HG02970 (cell line): ENCODE data around the gene RALB.
"Not testable (repeated sequence)": the region's sequence is repeated elsewhere in the genome, so short reads cannot be mapped to it uniquely, and the experiment has no call there.

Source experiments
- ATAC-seq: cut with Tn5 transposase; IDR thresholded peaks from one replicate; pipeline ENCODE4 v1.9.1; 2021; ENCODE audit warnings: mild to moderate bottlenecking, moderate library complexity, moderate number of reproducible peaks; ENCODE audit not compliant: unreplicated experiment, low FRiP score

Gene RALB

DNA sequence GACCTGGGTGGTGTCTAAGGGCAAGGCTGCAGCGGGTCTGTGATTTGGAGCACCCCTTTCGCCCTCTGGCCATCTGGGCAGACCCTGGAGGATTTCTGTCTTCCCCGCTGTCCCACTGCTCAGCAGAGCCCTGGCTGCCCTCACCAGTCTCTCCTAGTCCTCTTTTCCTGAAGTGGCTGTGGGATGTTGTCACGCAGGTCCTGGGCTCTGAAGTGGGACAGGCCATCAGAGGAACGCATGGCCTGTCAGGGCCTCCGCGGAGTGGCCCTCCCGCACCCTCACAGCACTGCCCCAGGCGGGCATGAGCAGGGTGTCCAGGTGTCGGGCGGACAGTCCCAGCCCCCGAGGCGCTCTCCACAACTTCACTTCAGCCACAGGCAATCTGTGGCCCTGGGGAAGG is 28.4 kb upstream of the RALB start:
- ATAC-seq, result no peak

DNA sequence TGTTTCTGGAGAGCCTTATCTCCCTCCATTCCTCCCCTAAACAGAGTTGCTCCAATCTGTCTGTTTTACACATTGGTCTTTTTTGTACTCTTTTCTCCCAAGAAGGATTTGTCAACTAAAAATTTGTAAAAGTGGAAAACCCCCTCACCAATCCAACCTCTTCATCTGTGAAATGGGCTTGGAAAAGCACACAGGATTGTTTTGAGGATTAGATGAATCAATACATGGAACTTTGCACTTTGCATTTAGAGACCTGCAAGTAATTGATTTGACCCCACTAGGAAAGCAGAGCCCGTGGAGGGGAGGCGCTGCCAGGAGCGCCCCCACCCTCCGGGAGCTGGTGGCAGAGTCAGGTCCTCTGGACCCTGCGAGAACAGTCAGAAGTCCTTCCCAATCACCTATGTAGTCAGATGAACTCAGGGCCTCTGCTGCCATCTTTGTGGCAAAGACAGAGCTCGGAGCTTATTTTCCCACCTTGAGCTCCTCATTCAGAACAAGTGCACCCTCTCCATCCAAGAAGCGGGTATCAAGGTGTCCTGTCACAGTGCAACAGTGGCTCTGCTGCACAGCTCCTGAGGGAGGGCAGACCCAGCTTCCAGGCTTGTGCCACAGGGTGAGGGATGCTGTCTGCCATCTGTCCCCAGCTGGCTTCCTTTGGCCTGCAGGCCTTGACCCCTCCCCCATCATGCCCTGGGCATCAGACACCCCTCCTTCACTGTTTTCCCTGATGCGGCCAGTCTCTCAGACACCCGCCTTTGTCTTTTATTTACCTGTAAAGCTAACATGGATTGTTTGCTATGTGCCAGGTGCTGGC is 27.7 kb upstream of the RALB start:
- ATAC-seq, result no peak

DNA sequence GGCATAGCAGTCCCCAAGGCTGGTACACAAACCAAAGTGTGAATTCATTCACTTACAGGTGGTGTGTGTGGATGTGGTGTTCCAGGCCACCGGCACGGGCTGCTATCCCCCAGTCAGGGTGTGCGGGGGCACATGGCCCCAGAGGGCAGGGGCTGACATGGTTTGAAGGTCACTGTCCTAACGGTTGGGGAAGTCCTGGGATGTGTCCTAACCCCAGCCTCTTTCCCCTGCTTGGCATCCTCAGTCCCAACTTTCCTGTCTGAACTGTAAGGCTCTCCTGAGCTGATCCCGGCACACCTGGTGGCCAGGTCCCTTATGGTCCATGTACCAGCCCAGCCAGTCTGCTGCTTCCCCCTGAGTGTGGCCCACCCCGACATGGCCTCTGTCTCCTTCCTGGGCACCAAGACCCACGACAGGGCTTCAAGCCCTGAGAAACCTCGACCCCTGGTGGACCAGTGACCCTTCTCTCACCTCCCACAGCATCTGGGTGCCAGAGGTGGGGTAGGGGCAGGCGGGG is 27.0 kb upstream of the RALB start:
- ATAC-seq, result no peak

DNA sequence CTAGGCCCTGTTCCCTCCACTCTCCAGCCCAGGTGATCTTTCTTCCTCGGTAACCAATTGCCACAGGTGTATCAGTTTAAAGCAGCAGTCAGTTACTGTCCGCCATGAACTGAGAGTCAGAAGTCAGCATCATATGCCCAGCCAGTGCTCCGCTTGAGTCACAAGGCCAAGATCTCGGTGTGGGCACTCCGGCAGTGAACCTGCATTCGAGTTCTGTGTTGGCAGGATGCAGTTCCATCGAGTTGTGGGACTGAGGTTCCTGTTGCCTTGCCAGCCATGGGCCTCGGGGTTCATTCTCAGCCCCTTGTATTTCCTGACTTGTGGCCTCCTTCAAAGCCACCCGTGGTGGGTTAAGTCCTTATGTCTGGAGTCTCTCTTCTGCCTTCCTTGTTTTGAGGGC is 26.3 kb upstream of the RALB start:
- no peak for ATAC-seq

DNA sequence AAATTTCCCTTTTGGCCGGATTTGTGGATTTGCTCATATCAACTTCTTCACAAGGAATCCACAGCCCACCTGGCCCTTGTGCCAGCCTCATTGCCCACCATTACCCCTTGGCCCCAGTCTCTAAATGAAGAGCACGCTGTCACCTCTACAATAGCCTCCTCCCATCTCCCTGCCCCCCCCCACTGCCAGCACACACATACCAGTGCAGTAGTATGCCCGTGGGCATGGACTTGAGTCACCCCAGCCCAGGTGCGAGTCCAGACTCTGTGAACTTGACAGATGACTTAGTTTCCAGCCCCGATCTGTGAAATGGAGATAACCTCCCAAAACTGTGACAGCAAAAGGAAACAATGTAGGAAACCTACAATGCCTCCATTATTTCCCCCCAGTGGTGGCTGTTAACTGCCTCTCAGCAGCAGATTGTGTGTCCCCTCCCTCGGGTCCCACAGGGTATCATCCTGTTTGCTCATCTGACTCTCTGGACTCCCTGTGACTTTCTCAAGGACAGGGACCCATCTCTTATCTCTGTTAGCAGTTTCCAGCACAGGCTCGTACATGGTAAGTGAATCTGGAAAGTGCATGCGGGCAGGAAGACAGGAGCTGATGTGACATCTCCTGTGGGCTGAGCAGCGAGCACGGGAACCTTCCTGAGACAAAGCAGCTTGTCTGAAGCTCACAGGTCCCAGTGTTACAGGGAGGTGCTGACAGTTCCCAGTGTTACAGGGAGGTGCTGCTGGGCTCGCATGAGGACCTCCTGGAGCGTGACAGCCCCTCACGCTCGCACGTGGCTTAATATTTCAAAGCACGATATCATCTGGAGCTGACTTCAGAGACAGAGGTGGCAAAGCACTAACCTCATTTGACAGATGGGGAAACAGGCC is 25.3 kb upstream of the RALB start:
- ATAC-seq, result no peak

DNA sequence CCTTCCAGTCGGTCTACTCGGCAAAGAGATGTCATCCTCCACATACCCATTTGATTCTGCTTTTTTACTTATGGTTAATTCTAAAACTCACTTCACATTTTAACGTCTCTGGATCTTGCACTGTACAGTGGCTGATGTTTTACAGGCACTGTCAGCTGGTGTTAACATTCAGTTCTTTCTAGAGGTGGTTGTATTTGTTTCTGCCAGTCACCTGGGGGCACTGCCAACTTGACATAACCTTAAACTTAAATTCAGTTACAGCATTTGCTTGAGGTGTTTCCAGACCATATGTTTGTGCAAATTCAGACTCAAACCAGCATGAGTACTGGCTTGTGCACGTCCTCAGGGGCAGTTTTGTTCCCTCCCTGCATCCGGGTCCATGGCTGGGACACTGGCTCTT is 24.1 kb upstream of the RALB start:
- ATAC-seq, result no peak

DNA sequence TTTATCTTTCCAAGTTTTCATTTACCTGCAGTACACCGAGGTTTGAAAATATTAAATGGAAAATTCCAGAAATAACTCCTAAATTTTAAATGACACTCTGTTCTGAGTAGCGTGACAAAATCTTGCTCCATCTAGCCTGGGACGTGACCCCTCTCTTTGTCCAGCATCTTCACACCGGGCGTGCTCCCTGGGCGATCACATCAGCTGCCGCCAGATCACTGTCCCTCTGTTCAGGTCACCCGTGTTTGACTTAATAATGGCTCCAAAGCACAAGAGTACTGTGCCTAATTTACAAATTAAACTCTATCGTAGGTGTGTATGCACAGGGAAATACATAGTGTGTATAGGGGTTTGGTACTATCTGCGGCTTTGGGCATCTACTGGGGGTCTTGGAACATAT is 23.3 kb upstream of the RALB start:
- no peak for ATAC-seq

DNA sequence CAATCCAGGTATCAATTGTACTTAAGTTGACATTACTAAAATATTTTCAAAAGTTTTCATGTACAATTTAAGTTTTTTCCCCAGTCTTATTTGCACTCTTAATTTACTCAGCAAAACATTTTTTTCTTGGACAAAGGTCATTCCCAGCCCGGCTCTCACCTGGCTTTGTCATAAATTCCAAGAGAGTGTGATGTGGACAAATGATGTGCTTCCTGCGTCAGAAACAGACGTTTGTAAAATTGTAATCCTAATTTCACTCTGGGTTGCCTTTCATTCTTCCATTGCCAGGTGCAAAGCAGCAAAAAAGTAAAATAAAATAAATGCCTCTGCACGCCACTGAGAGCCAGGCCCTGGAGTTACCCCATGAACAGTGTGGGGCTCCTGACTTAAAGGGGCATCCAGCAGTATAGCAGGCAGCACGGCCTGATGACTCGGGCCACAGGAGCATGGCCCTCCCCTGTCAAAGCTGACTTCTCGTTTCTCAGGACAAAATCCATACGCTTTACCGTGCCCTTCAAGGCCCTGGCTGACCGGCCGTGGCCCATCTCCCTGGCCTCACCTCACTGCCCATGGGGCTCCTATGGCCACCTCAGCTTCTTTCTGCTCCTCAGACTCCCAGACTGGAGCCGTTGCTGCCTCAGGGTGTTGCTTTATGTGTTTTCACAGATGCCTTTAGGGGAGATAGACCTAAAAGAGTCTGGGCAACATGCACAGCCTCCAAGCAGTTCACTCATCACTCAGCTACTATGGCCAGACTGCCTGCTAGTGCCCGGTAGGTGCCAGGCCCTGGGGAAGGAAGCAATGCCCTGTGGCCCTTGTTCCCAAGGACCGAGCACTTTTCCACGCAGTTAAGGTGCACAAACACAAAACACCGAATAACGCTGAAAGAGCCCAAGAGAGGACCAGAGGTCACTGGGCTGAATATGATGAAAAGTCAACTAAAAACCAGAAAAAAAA is 21.9 kb upstream of the RALB start:
- ATAC-seq, result no peak

DNA sequence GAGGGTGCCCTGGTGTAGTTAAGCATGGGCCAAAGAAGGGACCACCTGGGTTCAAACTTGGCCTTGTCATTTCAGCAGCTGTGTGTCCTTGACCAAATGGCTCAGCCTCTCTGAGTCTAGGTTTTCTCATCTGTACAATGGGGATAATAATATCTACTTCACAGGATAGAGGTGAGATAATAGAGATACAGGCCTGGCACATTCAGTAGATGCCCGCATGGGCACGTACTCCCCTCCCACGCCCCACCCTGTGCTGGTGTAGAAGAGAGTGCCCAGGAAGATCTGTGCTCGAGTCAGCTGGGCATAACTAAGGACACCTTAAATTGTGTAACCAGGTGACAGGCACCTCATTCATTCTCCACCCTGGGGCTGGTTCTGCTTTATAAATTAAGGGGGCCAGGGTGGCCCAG is 21.1 kb upstream of the RALB start:
- ATAC-seq, result no peak

DNA sequence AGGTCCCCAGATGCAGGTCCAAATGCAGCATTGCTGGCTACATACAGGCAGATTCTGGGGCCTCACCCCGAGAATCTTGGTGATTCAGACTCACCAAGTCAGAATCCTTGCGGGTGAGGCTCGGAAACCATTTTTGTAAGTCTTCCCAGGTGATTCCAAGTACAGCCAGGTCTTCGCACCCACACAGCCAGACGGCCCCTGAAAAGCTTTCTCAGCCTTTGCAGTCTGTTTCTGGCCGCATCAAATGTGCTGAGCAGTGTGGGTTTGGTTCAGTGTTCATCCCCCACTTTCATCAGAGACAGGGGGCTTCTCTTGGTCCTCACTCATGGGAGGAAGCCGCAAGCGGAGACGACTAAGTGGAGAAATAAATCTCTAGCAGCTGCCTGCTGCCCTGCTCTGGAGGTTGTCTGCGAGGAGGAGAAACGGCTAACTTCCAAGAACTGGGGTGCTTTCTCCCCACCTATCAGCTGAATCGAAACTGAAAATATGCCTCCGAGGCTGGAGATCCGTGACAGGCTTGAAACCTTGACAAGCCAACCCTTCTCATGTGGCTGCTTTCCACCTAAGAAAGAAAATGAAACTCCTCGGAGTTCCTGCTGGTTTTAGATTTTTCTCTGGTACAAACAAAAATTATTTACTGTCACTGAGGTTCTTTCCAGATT is 20.5 kb upstream of the RALB start:
- ATAC-seq, result no peak

DNA sequence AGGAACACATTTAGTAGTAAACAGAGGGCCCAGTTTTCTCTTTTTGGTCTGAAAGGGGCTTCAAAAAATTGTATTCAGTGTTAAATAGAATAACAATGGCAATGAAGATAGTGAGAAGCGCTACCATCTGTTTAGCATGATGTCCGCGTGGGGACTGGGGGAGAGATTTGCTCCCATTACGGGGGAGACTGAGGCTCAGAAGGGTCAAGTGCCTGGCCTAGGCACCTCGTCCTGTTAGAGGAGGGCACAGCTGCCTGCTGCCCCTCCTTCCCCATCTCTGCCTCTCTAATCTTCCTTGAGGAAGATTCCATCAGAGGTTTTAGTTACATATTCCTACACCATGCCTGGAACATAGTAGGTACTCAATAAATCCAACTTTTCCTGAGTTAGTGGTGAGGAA is 19.4 kb upstream of the RALB start:
- no peak for ATAC-seq

DNA sequence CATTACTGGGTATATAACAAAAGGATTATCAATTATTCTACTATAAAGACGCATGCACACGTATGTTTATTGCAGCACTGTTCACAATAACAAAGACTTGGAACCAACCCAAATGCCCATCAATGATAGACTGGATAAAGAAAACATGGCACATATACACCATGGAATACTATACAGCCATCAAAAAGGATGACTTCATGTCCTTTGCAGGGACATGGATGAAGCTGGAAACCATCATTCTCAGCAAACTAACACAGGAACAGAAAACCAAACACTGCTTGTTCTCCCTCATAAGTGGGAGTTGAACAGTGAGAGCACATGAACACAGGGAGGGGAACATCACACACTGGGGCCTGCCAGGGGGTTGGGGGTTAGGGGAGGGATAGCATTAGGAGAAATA is 17.5 kb upstream of the RALB start:
- ATAC-seq, result not testable (repeated sequence)

DNA sequence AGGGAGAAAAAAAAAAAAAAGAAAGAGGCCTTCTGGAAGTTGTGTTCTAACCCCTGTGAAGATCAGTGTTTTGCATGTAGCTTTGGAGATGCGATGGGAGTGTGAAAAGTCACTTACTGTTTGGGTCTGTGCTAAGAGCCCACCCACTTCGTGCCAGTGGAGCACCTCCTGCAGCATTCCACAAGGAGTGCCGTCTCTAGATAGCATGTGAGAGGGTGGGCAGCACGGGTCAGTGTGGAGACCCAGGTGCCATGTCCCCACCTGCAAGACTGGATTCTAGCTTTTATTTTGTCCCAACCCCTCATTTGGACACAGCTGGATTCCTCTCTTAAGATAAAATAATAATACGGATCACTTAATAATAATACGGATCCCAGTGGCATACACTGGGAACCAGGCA is 17.0 kb upstream of the RALB start:
- ATAC-seq, result no peak

DNA sequence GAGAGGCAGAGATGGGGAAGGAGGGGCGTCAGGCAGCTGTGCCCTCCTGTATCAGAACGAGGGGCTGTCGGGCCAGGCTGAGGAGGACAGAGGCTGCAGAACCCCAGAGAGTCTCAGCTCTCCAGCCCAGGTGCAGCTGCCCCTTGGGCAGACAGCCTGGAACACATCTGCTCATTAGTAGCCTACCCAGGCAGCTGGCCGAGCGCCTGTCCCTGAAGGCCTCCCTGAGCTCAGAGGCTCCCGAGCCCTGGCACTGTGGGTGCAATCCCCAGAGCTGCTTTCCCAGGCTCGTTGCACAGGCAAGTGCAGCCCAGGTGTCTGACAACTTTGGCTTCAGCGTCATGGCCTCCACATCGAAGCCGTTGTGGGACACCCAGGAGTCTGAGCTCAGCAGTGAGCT is 16.3 kb upstream of the RALB start:
- no peak for ATAC-seq

DNA sequence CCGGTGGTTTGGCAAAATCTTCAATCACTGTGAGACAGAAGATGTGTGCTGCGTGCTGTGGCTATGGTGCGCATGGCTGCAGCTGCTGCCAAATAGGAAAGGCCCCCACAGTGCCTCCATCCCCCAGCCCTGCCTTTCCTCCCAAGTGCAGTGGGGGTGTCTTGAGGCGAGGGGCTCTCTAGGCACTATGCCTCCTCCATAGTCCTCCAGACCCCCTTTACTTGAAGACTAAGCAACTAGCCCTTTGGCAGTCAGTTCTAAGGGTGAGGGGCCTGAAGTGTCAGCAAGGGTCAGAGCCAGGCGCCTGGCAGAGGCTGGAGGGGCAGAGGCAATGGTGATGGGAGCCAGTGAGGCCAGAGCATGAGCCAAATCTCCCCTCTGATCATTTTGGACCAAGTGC is 15.9 kb upstream of the RALB start:
- ATAC-seq, result no peak

DNA sequence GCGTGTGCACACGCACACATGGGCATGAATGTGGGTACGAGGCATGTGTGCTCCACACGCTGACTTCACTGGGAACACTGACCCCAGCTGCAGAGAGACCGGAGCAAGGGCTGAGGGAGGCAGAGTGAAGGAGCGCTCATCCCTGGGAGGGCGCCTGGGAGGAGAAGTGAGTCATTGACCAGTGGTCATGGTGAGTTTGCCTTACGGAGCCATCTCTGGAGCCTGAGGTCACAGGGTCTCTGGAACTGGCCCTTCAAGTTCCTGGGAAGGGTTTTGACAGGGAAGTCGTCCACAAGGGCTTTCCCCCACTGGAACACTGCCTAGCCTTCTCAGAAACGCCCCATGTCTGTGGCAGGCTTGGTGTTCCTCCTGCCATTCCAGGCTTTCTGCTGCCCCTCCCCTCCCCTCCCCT is 15.2 kb upstream of the RALB start:
- no peak for ATAC-seq

DNA sequence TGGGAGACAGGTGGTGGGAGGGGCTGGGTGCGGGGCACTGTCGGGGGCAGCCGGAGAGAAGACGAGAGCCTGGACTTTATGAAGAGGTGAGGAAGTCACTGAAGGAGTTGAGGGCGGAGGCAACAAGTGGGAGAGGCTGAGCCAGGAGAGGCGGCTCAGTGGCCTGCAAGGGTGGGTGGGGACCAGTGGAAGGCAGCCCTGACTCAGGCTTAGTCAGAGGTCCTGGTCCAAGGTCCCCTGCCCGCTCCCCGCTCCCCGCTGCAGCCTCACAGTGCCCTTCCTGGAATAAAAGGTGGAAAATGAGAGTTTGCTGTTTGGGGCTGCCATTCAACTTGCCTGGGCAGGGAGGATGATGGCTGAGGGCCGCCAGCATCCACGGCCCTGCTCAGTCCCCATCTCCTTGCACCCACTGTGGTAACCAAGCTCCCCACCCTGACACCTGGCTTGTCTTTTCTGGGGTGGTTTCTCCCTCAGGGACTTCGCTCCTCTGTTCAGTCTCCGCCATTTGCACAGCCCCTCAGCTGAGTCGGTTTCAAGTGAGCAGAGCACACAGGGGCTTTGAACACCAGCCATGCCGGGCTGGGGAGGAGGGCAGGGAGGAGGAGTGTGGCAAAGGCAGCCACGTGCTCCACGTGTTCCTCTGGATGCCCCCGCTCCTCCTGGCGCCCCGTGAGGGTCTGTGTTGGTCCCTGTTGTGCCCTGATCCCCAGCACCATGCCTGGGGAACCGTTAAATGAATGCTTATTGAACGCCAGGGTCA is 13.7 kb upstream of the RALB start:
- ATAC-seq, result no peak

DNA sequence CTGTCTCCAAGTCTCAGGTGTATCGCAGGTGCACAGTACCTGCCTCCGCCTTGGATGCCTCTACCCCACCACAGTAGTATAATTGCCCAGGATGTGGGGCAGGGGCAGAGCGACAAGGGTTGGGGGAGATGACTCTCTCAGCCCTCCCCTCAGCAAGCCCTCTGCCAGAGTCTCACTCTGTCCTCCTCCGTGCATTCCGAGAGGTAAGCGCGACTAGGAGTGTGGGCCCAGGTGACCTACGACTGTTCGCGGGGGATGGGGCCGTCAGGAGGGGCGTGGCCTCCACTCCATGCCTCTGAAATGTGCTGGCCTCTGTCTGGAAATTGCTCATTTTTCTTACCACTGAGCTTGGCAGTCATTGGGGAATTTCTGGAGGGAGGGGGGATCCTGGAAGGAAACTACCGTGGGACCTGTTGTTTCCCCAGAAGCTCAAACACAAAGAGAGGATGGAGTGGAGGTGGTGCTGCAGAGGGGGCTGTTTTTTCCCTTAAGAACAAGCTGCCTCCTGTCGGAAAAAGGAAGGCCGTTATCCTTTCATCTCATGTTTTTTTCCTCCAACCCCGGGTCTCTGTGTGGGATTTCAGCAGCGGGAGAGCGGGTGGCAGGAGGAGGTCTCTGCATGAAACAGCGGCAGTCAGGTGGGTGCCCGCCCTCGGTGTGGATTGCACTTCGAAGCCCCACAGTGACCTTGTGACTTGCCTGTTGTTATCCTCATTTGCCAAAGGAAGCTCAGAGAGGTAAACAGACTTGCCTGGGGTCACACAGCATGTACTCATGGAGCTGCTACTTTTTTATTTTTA is 13.0 kb upstream of the RALB start:
- ATAC-seq, result no peak
